GM21619 (cell line): ENCODE measurements around the gene MLH3.

ENCODE experiments used
- ATAC-seq: cut with Tn5 transposase; IDR thresholded peaks from one replicate; pipeline ENCODE4 v1.9.1; 2021; ENCODE audit not compliant: unreplicated experiment

The MLH3 gene

DNA sequence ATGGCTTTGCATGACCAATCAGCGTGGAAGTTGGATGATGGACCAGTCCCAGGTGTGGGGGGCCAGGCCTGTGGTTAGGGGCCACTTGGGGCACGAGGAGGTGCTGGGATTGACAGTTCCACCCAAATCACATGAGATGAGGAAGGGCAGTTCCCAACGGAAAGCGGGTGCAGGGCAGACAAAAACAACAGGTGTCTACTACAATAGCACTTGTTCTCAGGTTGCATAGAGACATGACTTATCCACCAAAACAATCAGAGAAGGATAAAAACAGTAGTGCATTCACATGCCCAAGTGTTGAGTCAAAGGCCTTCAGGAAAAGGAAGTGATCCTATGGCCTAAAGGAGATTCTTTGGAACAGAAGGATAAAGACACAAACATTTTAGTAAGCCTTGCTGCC is 63.1 kb downstream of the MLH3 start:
- no peak for ATAC-seq

DNA sequence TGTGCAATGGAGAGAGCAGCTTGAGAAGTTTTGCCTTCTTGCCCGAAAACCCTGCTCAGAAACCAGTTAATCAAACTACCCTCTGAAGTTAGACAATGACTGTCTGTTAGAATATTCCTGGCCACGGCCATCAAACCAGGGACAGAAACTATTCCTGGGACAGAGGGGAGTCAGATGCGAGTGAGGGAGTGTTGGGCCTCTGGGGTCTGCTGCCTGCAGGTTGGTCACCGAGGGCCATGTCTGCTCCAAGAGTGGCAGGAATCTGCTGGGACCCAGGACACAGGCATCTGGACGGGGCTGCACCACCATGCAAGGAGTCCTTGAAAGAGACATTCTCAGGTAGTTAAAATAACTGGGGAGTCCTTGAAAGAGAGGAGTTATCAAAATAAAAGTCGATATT is 65.5 kb downstream of the MLH3 start:
- ATAC-seq: no peak

DNA sequence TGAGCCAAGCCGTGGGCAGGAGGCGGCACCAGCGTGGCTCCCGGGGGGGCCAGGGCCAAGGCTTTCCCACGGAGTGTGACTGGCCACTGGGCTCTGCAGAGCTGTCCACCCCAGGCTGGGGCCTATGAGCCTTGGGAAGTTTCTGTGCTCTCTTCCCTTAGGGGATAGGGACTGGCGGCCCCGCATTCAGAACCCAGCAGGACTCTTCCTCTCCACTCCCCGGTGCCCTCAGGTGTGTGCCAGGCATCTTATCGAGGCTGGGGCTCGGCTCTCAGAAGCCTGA is 66.3 kb downstream of the MLH3 start:
- ATAC-seq: no peak

DNA sequence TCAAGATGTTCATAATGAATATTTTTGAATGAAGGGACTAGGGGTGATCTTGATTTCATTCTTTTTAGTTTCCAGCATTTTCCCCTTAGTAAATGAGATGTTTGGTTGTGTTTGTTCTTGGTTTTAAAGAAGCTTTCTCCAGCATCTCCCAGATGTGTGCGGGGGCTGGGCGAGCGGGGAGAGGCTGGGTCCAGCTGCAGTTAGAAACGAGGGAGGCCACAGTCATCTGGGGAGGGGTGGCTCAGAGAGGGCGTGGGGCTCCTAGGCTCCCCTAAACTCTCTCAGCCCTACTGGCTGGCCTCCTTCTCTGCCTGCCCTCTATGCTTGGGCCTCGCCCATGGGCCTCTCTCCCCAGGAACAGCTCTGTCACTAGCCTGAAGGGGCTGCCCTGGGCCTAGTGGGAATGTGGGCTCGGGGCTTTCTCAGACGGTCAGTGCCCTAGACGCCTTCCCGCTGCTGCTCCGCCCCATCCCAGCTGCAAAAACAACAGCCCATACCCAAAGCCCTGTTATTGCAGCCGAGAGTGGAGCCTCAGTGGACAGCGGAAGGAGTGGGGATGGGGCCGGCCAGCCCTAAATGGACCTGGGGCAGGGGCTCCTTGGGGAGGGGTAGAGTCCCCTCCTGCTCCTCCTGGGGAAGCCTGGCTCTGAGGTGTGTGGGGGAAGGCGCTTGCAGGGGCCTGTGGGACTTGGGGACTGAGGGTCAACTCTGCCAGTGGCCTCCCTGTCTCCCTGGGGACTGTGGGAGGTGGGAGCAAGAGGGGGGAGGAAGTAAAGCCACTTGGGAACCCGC is 66.8 kb downstream of the MLH3 start:
- ATAC-seq: no peak

DNA sequence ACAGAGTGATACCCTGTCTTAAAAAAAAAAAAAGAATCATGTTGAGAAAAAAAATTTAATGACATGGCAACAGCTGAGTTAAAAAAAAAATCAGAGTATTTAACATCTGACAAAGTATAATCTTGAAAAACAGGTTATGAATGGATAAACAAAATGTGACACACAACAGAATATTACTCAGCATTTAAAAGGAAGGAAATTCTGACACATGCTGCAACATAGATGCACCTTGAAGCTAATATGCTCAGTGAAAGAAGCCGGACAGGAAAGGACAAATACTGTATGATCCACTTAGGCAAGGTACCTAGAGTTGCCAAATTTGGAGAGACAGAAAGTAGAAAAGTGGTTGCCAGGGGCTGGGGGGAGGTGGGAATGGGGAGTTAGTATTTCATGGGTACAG is 67.9 kb downstream of the MLH3 start:
- no peak for ATAC-seq

DNA sequence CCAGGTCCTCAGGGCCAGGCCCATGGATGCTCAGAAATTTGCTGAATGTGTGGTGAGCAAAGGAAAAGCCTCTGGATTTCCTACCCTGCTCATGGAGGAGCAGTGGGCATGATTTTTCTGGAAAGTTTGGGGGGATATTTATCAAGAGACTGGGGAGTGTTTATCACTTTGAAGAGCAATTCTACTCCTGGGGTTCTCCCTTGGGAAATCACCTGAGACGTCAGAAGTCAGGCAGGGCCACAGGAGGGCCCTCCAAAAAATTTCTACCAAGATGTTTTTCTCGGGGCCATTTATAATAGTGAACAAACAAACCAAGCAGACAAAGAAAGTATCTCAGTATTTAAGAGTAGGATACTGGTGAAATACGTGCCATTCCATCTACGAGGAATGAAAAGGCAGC is 68.6 kb downstream of the MLH3 start:
- no peak for ATAC-seq

DNA sequence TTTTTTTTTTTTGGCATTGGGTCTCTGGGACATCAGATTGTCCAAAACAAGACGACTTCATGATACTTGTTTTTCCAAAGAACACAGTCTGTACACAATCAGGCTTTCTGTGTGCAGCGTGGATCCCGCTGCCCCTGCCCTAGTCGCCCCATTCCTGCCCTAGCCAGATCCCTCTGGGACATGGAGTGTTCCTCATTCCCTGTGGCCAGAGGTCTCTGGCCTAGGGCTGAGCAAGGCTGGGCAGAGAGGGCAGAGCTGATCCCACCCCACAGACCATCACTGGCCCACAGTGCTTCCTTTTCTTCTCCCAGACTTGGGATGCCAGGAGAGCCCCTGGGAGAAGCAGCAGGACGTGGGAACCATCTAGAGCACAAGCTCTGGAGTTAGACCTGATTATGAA is 69.4 kb downstream of the MLH3 start:
- ATAC-seq: no peak

DNA sequence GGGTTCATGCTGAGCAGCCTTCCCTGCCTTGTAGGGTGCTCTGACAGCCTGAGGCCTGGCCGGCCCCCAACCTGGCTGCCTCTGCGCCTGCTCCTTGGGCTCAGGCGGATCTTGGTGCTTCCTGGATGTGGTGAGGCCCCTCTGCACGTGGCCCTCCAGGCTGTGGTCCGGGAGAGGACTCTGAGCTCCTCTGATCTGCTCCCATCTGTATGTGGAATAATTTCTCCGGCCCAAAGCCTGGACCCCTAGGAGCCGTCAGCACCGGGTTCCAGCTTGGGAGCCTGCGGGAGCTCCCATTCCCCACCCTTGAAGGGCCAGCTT is 69.8 kb downstream of the MLH3 start:
- ATAC-seq: no peak

DNA sequence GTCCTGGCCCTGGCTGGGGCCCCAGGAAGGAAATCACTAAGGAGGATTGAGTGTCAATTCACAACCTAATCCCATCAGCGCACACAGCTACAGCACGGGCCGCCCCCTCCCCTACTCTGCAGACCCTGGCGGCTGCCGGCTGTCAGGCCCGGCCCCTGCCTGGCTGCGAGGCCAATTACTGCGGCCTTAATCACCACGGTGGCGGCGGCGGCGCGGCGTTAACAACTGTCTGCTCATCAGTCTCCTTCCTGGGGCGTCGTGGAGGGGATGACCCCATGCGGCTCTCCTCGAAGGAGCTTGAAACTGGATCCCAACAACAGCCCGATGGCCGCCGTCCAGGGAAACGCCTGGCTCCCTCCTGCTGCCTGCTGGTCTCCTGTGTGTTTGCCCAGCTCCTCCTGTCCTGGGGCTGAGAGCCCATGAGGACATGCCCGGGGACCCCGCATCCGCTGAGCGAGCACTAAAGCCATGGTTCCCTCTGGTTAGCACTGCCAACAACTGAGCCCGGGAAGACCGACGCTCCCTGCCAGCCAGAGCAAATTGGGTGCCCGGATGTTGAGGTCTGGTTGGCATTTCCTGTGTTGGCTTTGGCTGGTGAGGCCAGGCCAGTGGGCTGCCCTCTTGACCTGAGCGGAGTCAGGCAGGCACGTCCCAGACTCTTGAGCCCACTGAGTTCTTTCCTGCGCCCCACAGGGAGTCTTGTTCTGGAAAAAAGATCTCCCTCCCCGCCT is 70.4 kb downstream of the MLH3 start:
- no peak for ATAC-seq

DNA sequence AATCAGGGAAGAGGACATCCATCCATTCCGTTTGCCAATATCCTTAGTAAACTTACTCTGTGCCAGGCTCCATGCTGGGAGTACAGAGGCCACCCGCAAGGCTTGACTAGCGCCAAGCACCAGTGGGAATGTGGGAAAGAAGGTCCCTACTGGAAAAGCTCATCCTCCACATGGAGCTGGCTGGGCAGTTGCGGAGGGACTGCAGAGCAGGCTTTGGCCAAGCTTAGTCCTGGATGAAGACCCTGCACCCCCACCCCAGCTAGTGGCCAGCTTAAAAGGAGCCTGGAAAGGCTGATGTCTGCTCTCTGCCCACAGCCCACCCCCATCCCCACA is 70.9 kb downstream of the MLH3 start:
- no peak for ATAC-seq

DNA sequence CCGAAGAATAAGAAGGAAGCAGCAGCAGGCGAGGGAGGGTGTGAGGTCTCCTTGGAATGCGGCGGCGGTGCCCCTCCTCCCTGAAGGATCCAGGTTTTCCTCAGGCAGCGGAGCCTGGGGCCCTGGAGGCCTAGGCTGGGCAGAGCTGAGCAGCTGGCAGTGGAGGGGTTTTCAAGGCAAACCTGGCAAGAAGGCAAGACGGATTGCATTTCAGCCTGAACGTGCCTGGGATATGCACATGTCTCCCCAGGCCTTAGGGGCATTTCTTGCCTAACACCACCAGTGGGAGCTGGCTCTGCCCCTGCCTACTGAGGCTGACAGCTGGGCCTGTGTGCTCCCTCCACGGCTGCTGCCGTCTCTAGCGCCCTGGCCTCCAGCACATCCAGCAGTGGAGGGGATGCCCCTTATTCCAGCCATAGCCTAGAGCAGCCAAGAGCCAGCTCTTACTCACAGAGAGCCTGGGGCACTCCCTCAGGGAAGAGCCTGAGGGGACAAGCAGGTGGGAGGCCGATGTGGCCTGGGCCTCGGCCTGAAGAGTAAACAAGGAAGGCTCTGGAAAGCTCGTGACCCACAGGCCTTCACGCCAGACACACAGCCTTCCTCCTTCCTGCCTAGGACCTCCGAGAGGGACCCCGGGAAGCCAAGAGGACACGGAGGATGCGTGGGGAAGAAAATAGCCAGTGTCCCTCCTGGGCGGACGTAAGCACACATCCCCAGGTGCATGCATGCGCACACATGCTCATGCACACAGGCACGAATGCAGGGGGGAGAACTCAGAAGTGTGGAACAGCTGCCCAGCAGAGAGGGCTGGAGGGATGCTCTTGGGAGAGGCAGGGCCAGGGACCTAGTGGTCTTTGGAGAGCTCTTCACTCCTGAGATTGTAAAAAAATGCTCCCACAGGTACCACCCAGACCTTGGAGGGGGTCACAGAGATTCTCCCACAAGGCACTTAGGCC is 71.5 kb downstream of the MLH3 start:
- no peak for ATAC-seq

DNA sequence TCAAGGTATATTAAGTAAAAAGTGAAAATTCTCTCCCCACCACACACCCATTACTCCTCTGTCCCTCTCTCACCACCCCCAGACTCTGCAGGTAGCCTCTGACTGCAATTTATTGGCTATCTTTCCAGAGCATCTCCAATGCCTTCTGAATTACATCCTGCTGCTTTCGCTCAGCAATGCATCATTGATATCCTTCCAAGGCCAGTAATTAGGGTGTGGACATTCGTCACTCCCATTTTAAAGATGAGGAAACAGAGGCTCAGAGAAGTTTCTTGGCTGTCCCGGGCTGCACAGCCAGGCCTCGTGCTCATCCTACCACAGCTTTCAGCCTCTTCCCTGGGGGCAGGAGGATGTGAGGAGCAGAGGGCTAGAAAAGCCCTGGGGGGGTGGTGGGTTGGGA is 72.2 kb downstream of the MLH3 start:
- ATAC-seq: no peak

DNA sequence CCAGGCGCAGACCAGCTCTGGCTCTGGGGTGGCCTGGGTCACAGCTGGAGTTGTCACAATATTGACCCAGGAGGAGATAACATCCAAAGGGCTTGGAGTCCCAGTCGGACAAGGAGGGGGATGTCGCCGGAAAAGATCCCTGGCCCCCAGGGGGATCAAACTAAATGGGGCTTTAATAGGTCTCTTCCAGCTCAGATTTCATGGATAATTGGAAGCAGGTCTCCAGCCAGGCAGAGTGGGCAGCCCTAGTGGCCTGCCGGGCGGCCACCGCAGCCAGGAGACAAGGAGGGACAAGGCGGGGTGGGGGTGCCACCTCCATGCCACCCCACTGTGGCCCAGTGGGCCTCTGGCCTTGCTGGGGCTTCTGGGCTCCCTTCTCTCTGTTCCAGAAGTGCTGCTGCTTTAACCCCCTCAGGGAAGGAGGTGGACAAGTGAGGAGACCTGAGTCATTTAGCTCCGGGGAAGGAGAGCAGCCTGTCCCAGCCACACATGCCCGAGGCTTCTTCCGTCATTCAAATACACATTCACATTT is 72.8 kb downstream of the MLH3 start:
- ATAC-seq: no peak

DNA sequence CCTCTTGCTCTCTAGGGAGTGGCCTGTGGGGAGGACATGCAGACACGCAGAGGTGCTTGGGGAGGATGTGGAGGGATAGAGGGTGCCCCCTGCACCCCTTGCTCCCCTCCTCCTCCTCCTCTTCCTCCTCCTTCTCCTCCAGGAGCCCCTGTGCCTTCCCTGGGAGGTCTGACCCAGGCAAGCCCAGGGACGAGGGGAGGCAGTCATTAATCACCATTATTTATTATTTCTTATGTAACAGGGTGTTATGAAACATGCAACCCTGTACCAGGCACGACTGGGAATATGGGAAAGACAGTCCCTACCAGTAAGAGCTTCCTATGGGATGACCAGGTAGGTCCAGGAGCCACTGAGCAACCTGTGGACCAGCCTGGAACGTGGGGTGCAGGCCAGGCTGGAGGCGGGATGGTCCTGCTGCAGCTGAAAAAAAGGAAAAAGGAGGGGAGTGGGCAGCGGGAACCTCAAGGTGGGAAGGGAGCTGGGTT is 73.3 kb downstream of the MLH3 start:
- no peak for ATAC-seq

DNA sequence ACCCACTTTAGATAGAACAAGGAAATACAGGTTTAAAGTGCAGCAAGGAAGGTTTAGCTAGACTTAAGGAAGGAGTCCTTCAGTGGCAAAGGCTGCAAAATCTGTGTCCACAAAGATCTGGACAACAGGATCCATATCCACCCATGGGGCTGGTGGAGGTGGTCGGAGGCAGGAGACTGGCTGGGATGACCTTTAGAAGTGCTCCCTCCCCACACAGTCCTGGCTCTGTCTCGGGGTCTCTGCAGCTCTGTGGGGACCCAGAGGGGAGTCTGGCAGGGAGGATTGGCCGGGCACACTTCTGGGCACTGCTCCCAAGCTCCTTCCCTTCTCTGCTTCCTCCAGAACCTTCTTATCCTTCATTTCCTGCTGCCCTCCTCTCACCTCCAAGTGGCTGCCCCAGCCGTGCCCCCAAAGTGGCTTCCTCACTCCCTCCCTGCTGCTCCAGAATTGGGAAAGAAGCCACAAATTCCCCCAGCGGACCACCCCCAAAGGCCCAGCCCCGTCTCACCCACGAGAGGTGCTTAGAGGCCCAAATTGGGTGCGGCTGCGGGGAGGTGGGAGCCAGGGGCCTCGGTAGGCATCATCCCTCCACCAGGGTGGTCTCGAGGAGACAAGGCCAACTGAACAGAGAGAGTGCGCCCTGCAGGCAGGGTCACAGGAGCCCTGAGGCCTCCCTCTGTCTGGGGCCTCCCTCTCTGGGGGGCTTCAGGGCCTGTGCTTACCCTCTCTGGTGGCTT is 73.9 kb downstream of the MLH3 start:
- no peak for ATAC-seq

DNA sequence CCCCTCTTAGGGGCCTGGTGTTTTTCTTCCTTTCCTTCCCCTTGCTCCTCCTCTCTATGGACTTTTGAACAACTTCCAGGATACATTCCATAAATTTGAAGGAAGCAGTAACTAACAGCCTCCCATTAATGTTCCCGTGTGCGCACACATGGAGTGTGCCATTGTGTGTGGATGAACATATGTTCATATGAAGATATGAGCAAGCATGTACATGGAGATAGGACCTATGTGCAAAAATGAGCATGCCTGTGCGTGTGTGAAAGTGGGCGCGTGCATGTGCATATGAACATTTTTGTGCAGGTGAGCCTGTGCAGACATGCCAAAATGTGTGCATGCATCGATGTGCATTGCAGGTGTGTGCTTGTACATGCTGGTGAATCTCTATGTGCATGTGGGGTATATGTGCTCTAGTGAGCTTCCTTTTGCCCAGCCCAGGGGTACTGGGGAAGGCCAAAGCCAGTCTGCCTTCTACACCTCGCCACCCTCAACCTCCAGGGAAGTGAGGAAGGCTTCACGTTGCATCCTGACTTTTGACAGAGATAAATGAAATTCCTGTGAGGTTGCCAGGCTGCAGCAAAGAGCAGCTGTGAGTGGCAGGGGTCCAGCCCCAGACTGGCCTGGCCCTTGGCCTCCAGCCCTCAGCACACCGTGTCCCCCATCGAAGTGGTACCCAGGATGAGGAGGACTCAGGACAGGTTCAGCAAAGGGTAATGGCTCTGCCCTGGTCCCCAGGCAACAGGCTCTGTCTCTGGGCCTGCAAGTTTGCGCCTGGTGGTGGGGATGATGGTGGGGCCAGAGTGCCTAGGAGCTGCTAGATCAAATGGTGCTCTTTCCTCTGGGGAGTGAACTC is 74.8 kb downstream of the MLH3 start:
- ATAC-seq: no peak

DNA sequence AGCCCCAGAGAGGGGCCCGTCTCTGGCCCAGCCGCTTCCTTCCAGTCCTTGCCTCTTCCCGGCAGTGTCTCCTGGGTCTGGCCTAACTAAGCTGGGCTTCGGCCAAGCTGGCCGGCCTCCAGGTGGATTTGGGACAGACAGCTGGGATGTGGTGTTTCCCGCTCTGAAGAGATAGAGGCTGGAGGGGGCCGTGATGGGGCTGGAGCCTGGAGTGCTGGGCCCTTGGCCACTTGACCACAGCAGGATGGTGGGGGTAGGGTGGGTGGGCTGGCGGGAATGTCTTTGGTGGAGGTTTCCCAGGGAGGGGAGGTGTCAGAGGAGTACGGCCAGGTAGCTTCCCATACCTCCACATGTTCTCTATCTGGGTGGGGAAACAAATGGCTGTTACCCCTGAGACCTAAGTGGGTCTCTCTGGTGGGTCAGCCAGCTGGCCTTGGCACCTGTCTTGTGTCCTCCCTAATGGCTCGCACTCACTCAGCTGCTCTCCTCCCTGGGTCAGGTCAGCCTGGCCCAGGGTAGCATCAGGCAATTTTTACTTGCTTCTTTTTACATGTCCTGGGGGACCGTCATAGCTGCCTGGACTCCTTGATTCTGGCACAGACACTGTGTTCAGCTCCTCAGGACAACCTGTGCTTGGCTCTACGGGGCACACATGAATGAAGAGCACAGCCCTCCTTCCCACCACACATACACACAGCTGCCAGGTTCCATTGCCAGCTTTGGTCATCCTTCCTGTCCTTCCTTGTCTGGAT is 76.0 kb downstream of the MLH3 start:
- no peak for ATAC-seq

DNA sequence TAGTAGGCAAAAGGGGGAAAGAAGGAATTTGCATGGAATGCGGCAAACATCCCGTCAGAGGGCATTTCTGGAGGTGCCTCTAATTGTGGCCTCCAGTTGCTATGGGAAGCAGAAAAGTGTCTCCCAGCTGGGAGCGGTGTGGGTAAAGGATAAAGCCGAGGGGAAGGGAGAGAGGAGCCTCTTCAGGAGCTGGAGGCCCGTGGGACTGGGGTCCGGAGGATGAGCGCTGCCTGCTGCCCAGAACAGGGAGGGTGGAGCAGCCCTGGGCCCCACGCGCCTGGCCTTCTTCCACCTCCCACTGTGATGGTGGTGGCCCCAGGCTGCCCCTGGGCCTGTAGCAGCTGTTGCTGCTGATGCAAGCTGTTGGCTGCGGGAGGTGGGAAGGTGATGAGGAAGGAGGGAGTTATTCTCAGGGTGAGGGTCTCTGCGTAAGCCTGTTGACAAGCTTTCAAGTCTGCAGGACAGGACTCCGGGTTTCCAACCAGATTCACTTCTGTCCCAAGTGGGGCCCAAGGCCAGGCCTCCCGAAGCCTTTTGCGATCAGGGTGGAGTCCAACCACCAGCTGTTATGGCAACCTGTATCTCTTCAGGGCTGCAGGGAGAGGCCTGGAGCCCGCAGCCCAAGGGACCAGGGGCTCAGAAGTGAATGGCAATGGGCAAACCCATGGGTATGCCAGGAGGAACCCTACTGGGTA is 76.8 kb downstream of the MLH3 start:
- no peak for ATAC-seq

DNA sequence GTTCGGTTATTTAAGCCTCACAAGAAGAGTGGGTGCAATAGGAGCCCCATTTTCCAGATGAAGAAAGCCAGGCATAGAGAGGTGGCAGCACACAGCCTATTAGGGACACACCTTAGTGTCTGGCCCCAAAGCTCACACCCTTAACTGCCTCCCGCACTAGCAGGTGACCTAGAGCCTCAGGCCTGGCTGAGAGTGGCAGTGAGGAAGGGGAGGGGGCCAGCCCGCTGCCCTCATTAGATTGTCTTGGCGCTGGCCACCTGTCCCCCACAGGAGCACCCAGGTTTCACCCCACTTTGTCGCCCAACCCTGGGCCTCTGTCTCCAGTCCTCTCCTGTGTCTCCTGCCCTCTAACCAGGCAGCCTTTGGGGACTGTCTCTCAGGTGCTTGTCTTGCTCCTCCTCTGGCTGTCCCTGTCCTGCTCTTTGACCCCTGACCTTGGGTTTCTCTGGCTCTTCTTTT is 77.3 kb downstream of the MLH3 start:
- ATAC-seq: no peak
